ENCODE results near the gene GABBR2. TPM values are rescaled to one million over a fixed set of nuclear protein-coding genes. Genes with fewer than 3 reads are reported as not detected.

The GABBR2 gene
- total and polyA plus RNA-seq, 2 donors (not counting 1 experiment from before 2014, with no cell fraction given), result 0.03 TPM; not detected in 1

- Histone ChIP-seq H3K27me3 (replicated peaks in 1 of 4; ENCODE audit: control extremely low read depth in 1 of 4, control insufficient read depth in 3 of 4, insufficient read depth in 4 of 4, low read length in 3 of 4) (no peaks in the 10 kb centered on the region), H3K27ac (ENCODE audit: low read length in 2 of 2) (no peak overlapping the region), H3K9ac (ENCODE audit: low read length) (no peak overlapping the region), H3K4me1 (ENCODE audit: control insufficient read depth in 2 of 2, insufficient read depth in 2 of 2, low read length in 2 of 2) (no peaks in the 10 kb centered on the region), H3K79me2 (ENCODE audit: control insufficient read depth, insufficient read depth, low read length) (no peaks in the 10 kb centered on the region), H3K4me2 (replicated peaks; ENCODE audit: low read depth, low read length, poor library complexity, severe bottlenecking) (no peak overlapping the region), H3K9me3 (ENCODE audit: control extremely low read depth in 1 of 3, control insufficient read depth in 2 of 3, insufficient read depth in 1 of 3, low read length in 2 of 3) (no peaks in the 10 kb centered on the region), H3K4me3 (ENCODE audit: control extremely low read depth in 1 of 5, extremely low read depth in 1 of 5, insufficient read depth in 1 of 5, low read depth in 2 of 5, low read length in 4 of 5) (no peak overlapping the region), H3K36me3 (replicated peaks in 1 of 2; ENCODE audit: control extremely low read depth in 1 of 2, control insufficient read depth in 1 of 2, extremely low read depth in 1 of 2, insufficient read depth in 2 of 2, low read length in 1 of 2) (no peaks in the 10 kb centered on the region), H2AFZ (ENCODE audit: insufficient read depth, low read depth, low read length, poor library complexity, severe bottlenecking) (no peak overlapping the region), H4K20me1 (ENCODE audit: control insufficient read depth, insufficient read depth, low read length, poor library complexity, severe bottlenecking) (no peaks in the 10 kb centered on the region)
- ChIA-PET CTCF (no interaction called here), POLR2A (no interaction called here)
- intact Hi-C loops (cut with micrococcal nuclease), result no loop called here
- Mint-ChIP-seq H3K4me3 (no peak overlapping the region), H3K9me3 (ENCODE audit: insufficient read depth) (no peaks in the 10 kb centered on the region), H3K4me1 (no peaks in the 10 kb centered on the region), H3K27me3 (peaks cover 26% of the 10 kb centered on the region), H3K27ac (no peak overlapping the region)
- no CpG with 5 or more reads among the region's 5 CpGs for WGBS (ENCODE audit: insufficient coverage)
- TF ChIP-seq EZH2 (IDR thresholded peaks at IDR 0.05; ENCODE audit: borderline replicate concordance, insufficient read depth, low read depth, low read length, poor library complexity, severe bottlenecking) (no peak), CTCF (IDR thresholded peaks at IDR 0.05) (no peak)
- DNase-seq, result no peak
- no peak for ATAC-seq (ENCODE audit: low read depth)
Observed at GRCh38 chr9:98554752-98555151, 154.0 kb downstream of the GABBR2 start.

- H3K4me2 ChIP-seq (replicated peaks; ENCODE audit: low read depth, low read length, poor library complexity, severe bottlenecking), result no peak overlapping the region
- no peaks in the 10 kb centered on the region for H3K36me3 ChIP-seq (replicated peaks in 1 of 2; ENCODE audit: control extremely low read depth in 1 of 2, control insufficient read depth in 1 of 2, extremely low read depth in 1 of 2, insufficient read depth in 2 of 2, low read length in 1 of 2)
- no peak for TF ChIP-seq EZH2 (IDR thresholded peaks at IDR 0.05; ENCODE audit: borderline replicate concordance, insufficient read depth, low read depth, low read length, poor library complexity, severe bottlenecking)
- TF ChIP-seq CTCF (IDR thresholded peaks at IDR 0.05), result no peak
- ChIA-PET POLR2A (no interaction called here), CTCF (no interaction called here)
- no peaks in the 10 kb centered on the region for H3K79me2 ChIP-seq (ENCODE audit: control insufficient read depth, insufficient read depth, low read length)
- no peak overlapping the region for H3K4me3 Mint-ChIP-seq
- H2AFZ ChIP-seq (ENCODE audit: insufficient read depth, low read depth, low read length, poor library complexity, severe bottlenecking), result no peak overlapping the region
- no peak overlapping the region for H3K4me3 ChIP-seq (ENCODE audit: control extremely low read depth in 1 of 5, extremely low read depth in 1 of 5, insufficient read depth in 1 of 5, low read depth in 2 of 5, low read length in 4 of 5)
- WGBS (ENCODE audit: insufficient coverage), result 86% methylated on average over 7 of the region's 8 CpGs
- peaks cover 22% of the 10 kb centered on the region for H3K27me3 Mint-ChIP-seq
- H3K27ac ChIP-seq (ENCODE audit: low read length in 2 of 2), result no peak overlapping the region
- no peak overlapping the region for H3K9ac ChIP-seq (ENCODE audit: low read length)
- H3K4me1 ChIP-seq (ENCODE audit: control insufficient read depth in 2 of 2, insufficient read depth in 2 of 2, low read length in 2 of 2), result no peaks in the 10 kb centered on the region
- ATAC-seq (ENCODE audit: low read depth), result no peak
- DNase-seq, result no peak
- no peak overlapping the region for H3K27ac Mint-ChIP-seq
- H3K9me3 ChIP-seq (ENCODE audit: control extremely low read depth in 1 of 3, control insufficient read depth in 2 of 3, insufficient read depth in 1 of 3, low read length in 2 of 3), result no peaks in the 10 kb centered on the region
- no peaks in the 10 kb centered on the region for H3K9me3 Mint-ChIP-seq (ENCODE audit: insufficient read depth)
- no peaks in the 10 kb centered on the region for H3K4me1 Mint-ChIP-seq
- no peaks in the 10 kb centered on the region for H4K20me1 ChIP-seq (ENCODE audit: control insufficient read depth, insufficient read depth, low read length, poor library complexity, severe bottlenecking)
- H3K27me3 ChIP-seq (replicated peaks in 1 of 4; ENCODE audit: control extremely low read depth in 1 of 4, control insufficient read depth in 3 of 4, insufficient read depth in 4 of 4, low read length in 3 of 4), result no peaks in the 10 kb centered on the region
- intact Hi-C loops (cut with micrococcal nuclease), result no loop called here
Observed at GRCh38 chr9:98552331-98552730, 156.4 kb downstream of the GABBR2 start.

Measured in B cell (primary cell).